MM.1S (cell line): ENCODE data around the gene C19orf25.

Experiments
- CTCF ChIP-seq: fragments of 300-600 bp; sonication (generic); IDR thresholded peaks from 2 replicates; pipeline ENCODE4 v1.5.1; 2016; ENCODE audit warnings: antibody characterized with exemption, low read length, mixed read lengths
- EZH2 ChIP-seq: fragments of 300-600 bp; sonication (generic); optimal IDR thresholded peaks from 2 replicates; pipeline ENCODE3; 2017; ENCODE audit warnings: low read depth, mild to moderate bottlenecking, antibody characterized with exemption, low read length, mixed read lengths
- EZH2phosphoT487 ChIP-seq: fragments of 300-600 bp; sonication (generic); IDR thresholded peaks from 2 replicates; pipeline ENCODE4 v1.6.1; 2018; ENCODE audit warnings: antibody characterized with exemption, low read length

GRCh38 chr19:1497578-1498235 lies 18.7 kb upstream of the C19orf25 start:
- no peak for TF ChIP-seq CTCF
- TF ChIP-seq EZH2: no peak
- no peak for TF ChIP-seq EZH2phosphoT487
